DND-41 (cell line): ENCODE data around the gene CSNK1E.

ENCODE experiments used
- ATAC-seq: fragments of 200-7000 bp; cut with Tn5 transposase; 3 replicates; pipeline ENCODE4 v1.9.1; 2021; ENCODE audit warnings: low read depth; ENCODE audit not compliant: insufficient read depth
- DNase-seq: peaks from one replicate; pipeline ENCODE4 v3.0.0-alpha.2; 2020
- H2AFZ ChIP-seq: 2 replicates; pipeline ENCODE4 v1.6.0; 2012; ENCODE audit warnings: low read depth, low read length
- H3K27ac ChIP-seq: 2 replicates; pipeline ENCODE4 v1.5.1; 2012; ENCODE audit warnings: low read length, inconsistent platforms
- H3K27me3 ChIP-seq: fragments of 200-600 bp; sonication (generic); 2 replicates; pipeline ENCODE4 v1.6.0; 2012; ENCODE audit warnings: low read length, mild to moderate bottlenecking, inconsistent platforms; ENCODE audit not compliant: insufficient read depth, poor library complexity
- H3K36me3 ChIP-seq: 2 replicates; pipeline ENCODE4 v1.5.1; 2012; ENCODE audit warnings: low read length, inconsistent platforms; ENCODE audit not compliant: insufficient read depth
- H3K4me1 ChIP-seq: 2 replicates; pipeline ENCODE4 v1.5.1; 2012; ENCODE audit warnings: mild to moderate bottlenecking, low read length; ENCODE audit not compliant: insufficient read depth
- H3K4me2 ChIP-seq: 2 replicates; pipeline ENCODE4 v1.6.0; 2012; ENCODE audit warnings: mild to moderate bottlenecking, moderate library complexity, low read length, inconsistent platforms; ENCODE audit not compliant: insufficient read depth
- H3K4me3 ChIP-seq, 2 experiments: fragments of 200-600 bp in 1 of 2; shearing (Covaris generic) in 1 of 2; 2 replicates each; pipeline ENCODE4 v1.5.1; 2012 to 2016; ENCODE audit warnings: inconsistent platforms in 2 of 2, low read length in 2 of 2, mild to moderate bottlenecking in 2 of 2, low read depth in 1 of 2, moderate library complexity in 1 of 2
- H3K79me2 ChIP-seq: 2 replicates; pipeline ENCODE4 v1.6.0; 2012; ENCODE audit warnings: low read length, inconsistent platforms; ENCODE audit not compliant: insufficient read depth
- H3K9ac ChIP-seq: 2 replicates; pipeline ENCODE4 v1.6.0; 2012; ENCODE audit warnings: low read depth, mild to moderate bottlenecking, inconsistent platforms, low read length, moderate library complexity
- H3K9me3 ChIP-seq: 2 replicates; pipeline ENCODE4 v1.5.1; 2012; ENCODE audit warnings: low read length, moderate library complexity, mild to moderate bottlenecking, inconsistent platforms; ENCODE audit not compliant: insufficient read depth, severe bottlenecking
- H4K20me1 ChIP-seq: 2 replicates; pipeline ENCODE4 v1.6.0; 2012; ENCODE audit warnings: low read length; ENCODE audit not compliant: insufficient read depth
- CTCF ChIP-seq: IDR thresholded peaks from 2 replicates; pipeline ENCODE4 v1.5.1; 2012; ENCODE audit warnings: borderline replicate concordance, low read length, moderate library complexity, mild to moderate bottlenecking; ENCODE audit not compliant: poor library complexity, severe bottlenecking; ENCODE audit errors: extremely low read depth
- EZH2 ChIP-seq: IDR thresholded peaks from 3 replicates; pipeline ENCODE4 v1.6.1; 2012; ENCODE audit warnings: borderline replicate concordance, low read depth, mild to moderate bottlenecking, moderate library complexity, low read length, inconsistent platforms; ENCODE audit not compliant: severe bottlenecking

Gene CSNK1E

GRCh38 chr22:38347944-38348750, 30.9 kb upstream of the CSNK1E start:
- TF ChIP-seq CTCF, result no peak
- no peak for TF ChIP-seq EZH2
- DNase-seq (no peak), ATAC-seq (no peak)
- H3K27me3 ChIP-seq, result no peaks in the 10 kb centered on the region
- no peak overlapping the region for H3K4me3 ChIP-seq
- H4K20me1 ChIP-seq, result peaks cover 6% of the 10 kb centered on the region; the same call in 1 of the 2 replicates
- no peaks in the 10 kb centered on the region for H3K9me3 ChIP-seq
- no peaks in the 10 kb centered on the region for H3K79me2 ChIP-seq
- H3K9ac ChIP-seq, result no peak overlapping the region
- H3K27ac ChIP-seq, result no peak overlapping the region
- H3K4me1 ChIP-seq, result no peaks in the 10 kb centered on the region
- no peak overlapping the region for H3K4me2 ChIP-seq
- H3K36me3 ChIP-seq, result no peaks in the 10 kb centered on the region
- no peak overlapping the region for H2AFZ ChIP-seq

GRCh38 chr22:38347181-38347943, 30.1 kb upstream of the CSNK1E start:
- ATAC-seq (no peak), DNase-seq (no peak)
- Histone ChIP-seq H3K4me3 (no peak overlapping the region), H3K27ac (no peak overlapping the region), H3K27me3 (no peaks in the 10 kb centered on the region), H3K9ac (no peak overlapping the region), H3K79me2 (no peaks in the 10 kb centered on the region), H3K9me3 (no peaks in the 10 kb centered on the region), H3K36me3 (no peaks in the 10 kb centered on the region), H3K4me1 (no peaks in the 10 kb centered on the region), H4K20me1 (peaks cover 6% of the 10 kb centered on the region; the same call in 1 of the 2 replicates), H3K4me2 (no peak overlapping the region), H2AFZ (no peak overlapping the region)
- TF ChIP-seq CTCF (no peak), EZH2 (no peak)

GRCh38 chr22:38346506-38346905, 29.3 kb upstream of the CSNK1E start:
- H3K9me3 ChIP-seq, result no peaks in the 10 kb centered on the region
- peaks cover 6% of the 10 kb centered on the region; the same call in 1 of the 2 replicates for H4K20me1 ChIP-seq

More at GRCh38 chr22:38346506-38346905, 29.3 kb upstream of the CSNK1E start:
- H3K4me3 ChIP-seq, result no peak overlapping the region
- H3K79me2 ChIP-seq, result no peaks in the 10 kb centered on the region
- no peaks in the 10 kb centered on the region for H3K27me3 ChIP-seq
- H3K27ac ChIP-seq, result no peak overlapping the region
- TF ChIP-seq CTCF (no peak), EZH2 (no peak)
- no peak for DNase-seq
- H3K4me2 ChIP-seq, result no peak overlapping the region
- no peaks in the 10 kb centered on the region for H3K36me3 ChIP-seq
- no peak for ATAC-seq
- no peak overlapping the region for H3K9ac ChIP-seq
- no peak overlapping the region for H2AFZ ChIP-seq
- H3K4me1 ChIP-seq, result no peaks in the 10 kb centered on the region
